ENCODE measurements around the gene TNS4. TPM values are rescaled to one million over a fixed set of nuclear protein-coding genes. Genes with fewer than 3 reads are reported as not detected.

TNS4 gene
- total and polyA plus RNA-seq, 8 donors: 0.16 to 0.24 TPM; not detected in 6

GRCh38 chr17:40458851-40459482 lies 42.5 kb downstream of the TNS4 start:
- FAIRE-seq: no peak
- intact Hi-C loops (cut with DNase I): no loop called here
- DNase-seq: no peak
- H3K27me3 ChIP-seq: no peaks in the 10 kb centered on the region
- H3K27ac ChIP-seq: no peak overlapping the region
- WGBS, 2 donors: 72 to 83% methylated on average over 12 of the region's 12 CpGs
- H3K36me3 ChIP-seq: no peaks in the 10 kb centered on the region
- H3K9me3 ChIP-seq: no peaks in the 10 kb centered on the region
- H3K4me1 ChIP-seq: no peaks in the 10 kb centered on the region
- TF ChIP-seq CTCF (IDR thresholded peaks at IDR 0.05): no peak
- H3K4me3 ChIP-seq: no peak overlapping the region
- no peak for ATAC-seq

- peak in 2 of 6 donors; percentile 48 to 57 for DNase-seq
- no peaks in the 10 kb centered on the region for H3K36me3 ChIP-seq
- H3K27ac ChIP-seq: no peak overlapping the region
- TF ChIP-seq CTCF (IDR thresholded peaks at IDR 0.05): no peak
- no peak for FAIRE-seq
- H3K27me3 ChIP-seq: no peaks in the 10 kb centered on the region
- intact Hi-C loops (cut with DNase I): no loop called here
- WGBS, 2 donors: 16 to 21% methylated on average over 16 of the region's 16 CpGs
- no peaks in the 10 kb centered on the region for H3K9me3 ChIP-seq
- no peaks in the 10 kb centered on the region for H3K4me1 ChIP-seq
- ATAC-seq: peak in 3 of 4 donors; percentile 27 to 61 (median 37)
- H3K4me3 ChIP-seq: no peak overlapping the region
Measured at GRCh38 chr17:40457964-40458791, 43.2 kb downstream of the TNS4 start.

GRCh38 chr17:40457369-40457768 lies 44.1 kb downstream of the TNS4 start:
- Histone ChIP-seq H3K4me3 (no peak overlapping the region), H3K36me3 (no peaks in the 10 kb centered on the region), H3K9me3 (no peaks in the 10 kb centered on the region), H3K27ac (no peak overlapping the region), H3K4me1 (no peaks in the 10 kb centered on the region), H3K27me3 (no peaks in the 10 kb centered on the region)
- intact Hi-C loops (cut with DNase I): no loop called here
- no peak for ATAC-seq
- DNase-seq: no peak
- 60 to 77% methylated on average over 3 of the region's 3 CpGs for WGBS, 2 donors
- TF ChIP-seq CTCF (IDR thresholded peaks at IDR 0.05): no peak
- FAIRE-seq: no peak

- no peaks in the 10 kb centered on the region for H3K4me1 ChIP-seq
- DNase-seq: no peak
- H3K27me3 ChIP-seq: no peaks in the 10 kb centered on the region
- no peak overlapping the region for H3K27ac ChIP-seq
- H3K36me3 ChIP-seq: no peaks in the 10 kb centered on the region
- TF ChIP-seq CTCF (IDR thresholded peaks at IDR 0.05): no peak
- no peak overlapping the region for H3K4me3 ChIP-seq
- intact Hi-C loops (cut with DNase I): no loop called here
- 69 to 76% methylated on average over 16 of the region's 16 CpGs for WGBS, 2 donors
- no peak for ATAC-seq
- H3K9me3 ChIP-seq: no peaks in the 10 kb centered on the region
- FAIRE-seq: no peak
Measured at GRCh38 chr17:40456396-40456951, 44.9 kb downstream of the TNS4 start.

Measured in pancreas (tissue), 10 donors.